Measurements from ENCODE around the gene LRP6.

DNA sequence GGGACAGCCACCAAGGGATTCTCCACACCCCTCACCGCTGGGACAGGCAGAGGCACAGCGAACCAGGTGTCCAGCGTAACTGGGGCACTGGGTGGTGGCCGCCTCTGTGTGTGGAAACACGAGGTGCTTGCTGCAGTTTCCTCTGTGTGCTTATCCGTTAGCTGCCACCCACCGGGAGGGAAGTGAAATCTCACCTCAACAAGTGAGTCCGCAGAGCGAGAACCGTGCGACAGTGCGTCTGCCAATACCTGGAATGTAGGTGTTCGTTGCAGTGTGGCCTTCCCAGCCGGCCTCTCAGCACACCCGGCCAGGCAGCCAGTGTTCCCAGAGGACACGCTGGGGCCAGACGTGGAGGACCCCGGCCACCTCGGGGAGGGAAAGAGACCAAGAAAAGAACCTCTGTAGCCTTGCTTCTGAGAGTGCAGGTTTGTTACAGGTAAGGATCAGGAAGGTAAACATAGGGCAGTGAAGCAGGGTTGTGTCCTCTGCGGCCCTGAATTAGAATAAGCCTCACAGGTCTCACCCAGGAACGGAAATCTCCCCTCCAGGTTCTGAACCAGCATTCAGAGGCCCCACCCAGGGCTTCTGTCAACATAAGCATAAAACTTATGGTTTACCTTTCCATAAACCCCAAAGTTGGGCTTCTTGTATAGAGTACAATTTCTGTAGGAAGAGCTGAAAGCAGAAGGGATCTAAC lies 194.6 kb downstream of the LRP6 start:
- peak in 2 of 3 donors; percentile 52 to 57 for TF ChIP-seq POLR2AphosphoS5 (IDR thresholded peaks at IDR 0.05)
- TF ChIP-seq EP300 (IDR thresholded peaks at IDR 0.05; ENCODE audit: low read depth) = no peak
- TF ChIP-seq POLR2A (IDR thresholded peaks at IDR 0.05) = peak; percentile 73

Measured in transverse colon (tissue), 3 donors.